Left ventricle myocardium inferior (tissue), 1 donor: Measurements from ENCODE around the gene NR3C2. TPM values are rescaled to one million over a fixed set of nuclear protein-coding genes. Genes with fewer than 3 reads are reported as not detected.

Experiments
- DNase-seq: peaks from one replicate; pipeline ENCODE4 v3.0.0-alpha.2; 2020
- H3K27ac ChIP-seq: fragments of 200-600 bp; replicated peaks from 2 replicates; pipeline ENCODE4 v1.8.0; 2021
- H3K27me3 ChIP-seq: fragments of 200-600 bp; 2 replicates; pipeline ENCODE4 v1.8.0; 2021; ENCODE audit warnings: low read depth
- H3K36me3 ChIP-seq: fragments of 200-600 bp; 2 replicates; pipeline ENCODE4 v1.8.0; 2021
- H3K4me1 ChIP-seq: fragments of 200-600 bp; 2 replicates; pipeline ENCODE4 v1.8.0; 2021
- H3K4me3 ChIP-seq: fragments of 200-600 bp; 2 replicates; pipeline ENCODE4 v1.8.0; 2021; ENCODE audit warnings: mild to moderate bottlenecking, moderate library complexity
- H3K9me3 ChIP-seq: fragments of 200-600 bp; replicated peaks from 2 replicates; pipeline ENCODE4 v1.8.0; 2021
- CTCF ChIP-seq: fragments of 200-600 bp; IDR thresholded peaks from 2 replicates; pipeline ENCODE4 v1.8.0; 2021; ENCODE audit warnings: antibody characterized with exemption, mild to moderate bottlenecking, borderline replicate concordance
- intact Hi-C: fragments of 100-400 bp; cut with micrococcal nuclease; formaldehyde crosslinking; loops from one replicate; pipeline ENCODE4 v1.11.0; 2022
- total RNA-seq: library from RNA; stranded (reverse); fragmentation: NEBNext Ultra II Directional; extraction: Animal tissue kit (Norgen Biotek cat#: 25700); gene quantifications from one replicate; pipeline ENCODE4 v1.2.1, GENCODE V29; 2021
- donor health status: DM: no; HTN: yes; CAD: no; lungs with severe emphysema.

The NR3C2 gene
- total RNA-seq, 1 donor from 2014 or later, result 23.9 TPM

- Histone ChIP-seq H3K36me3 (no peaks in the 10 kb centered on the region), H3K4me3 (no peak overlapping the region), H3K27ac (no peak overlapping the region), H3K27me3 (no peaks in the 10 kb centered on the region), H3K4me1 (peaks cover 34% of the 10 kb centered on the region), H3K9me3 (no peaks in the 10 kb centered on the region)
- no peak for DNase-seq
- intact Hi-C loops, result no loop called here
- TF ChIP-seq CTCF, result no peak
Observed at GRCh38 chr4:148097801-148098200, 344.4 kb downstream of the NR3C2 start.

- no peak for TF ChIP-seq CTCF
- DNase-seq, result no peak
- peaks cover 54% of the 10 kb centered on the region for H3K4me1 ChIP-seq
- no peaks in the 10 kb centered on the region for H3K36me3 ChIP-seq
- H3K4me3 ChIP-seq, result no peak overlapping the region
- peak overlapping the region; percentile 28 for H3K27ac ChIP-seq
- intact Hi-C loops, result no loop called here
- no peaks in the 10 kb centered on the region for H3K9me3 ChIP-seq
- H3K27me3 ChIP-seq, result no peaks in the 10 kb centered on the region
Observed at GRCh38 chr4:148095346-148095923, 346.8 kb downstream of the NR3C2 start.

- no peak for TF ChIP-seq CTCF
- peaks cover 54% of the 10 kb centered on the region for H3K4me1 ChIP-seq
- H3K36me3 ChIP-seq, result no peaks in the 10 kb centered on the region
- H3K9me3 ChIP-seq, result no peaks in the 10 kb centered on the region
- no peak for DNase-seq
- H3K27me3 ChIP-seq, result no peaks in the 10 kb centered on the region
- H3K4me3 ChIP-seq, result no peak overlapping the region
- intact Hi-C loops, result no loop called here
- H3K27ac ChIP-seq, result peak overlapping the region; percentile 28
Observed at GRCh38 chr4:148094149-148094548, 348.1 kb downstream of the NR3C2 start.

- no peak for TF ChIP-seq CTCF
- no peaks in the 10 kb centered on the region for H3K9me3 ChIP-seq
- DNase-seq, result no peak
- intact Hi-C loops, result no loop called here
- H3K36me3 ChIP-seq, result peaks cover 3% of the 10 kb centered on the region
- no peak overlapping the region for H3K4me3 ChIP-seq
- H3K4me1 ChIP-seq, result peaks cover 49% of the 10 kb centered on the region
- H3K27me3 ChIP-seq, result no peaks in the 10 kb centered on the region
- peak overlapping the region; percentile 28 for H3K27ac ChIP-seq
Observed at GRCh38 chr4:148093065-148093464, 349.1 kb downstream of the NR3C2 start.

GRCh38 chr4:148092316-148093014 is 349.7 kb downstream of the NR3C2 start:
- H3K27ac ChIP-seq, result peak overlapping the region; percentile 8

More at GRCh38 chr4:148092316-148093014, 349.7 kb downstream of the NR3C2 start:
- no peak for DNase-seq
- Histone ChIP-seq H3K4me3 (no peak overlapping the region), H3K27me3 (no peaks in the 10 kb centered on the region), H3K36me3 (peaks cover 3% of the 10 kb centered on the region), H3K9me3 (no peaks in the 10 kb centered on the region), H3K4me1 (peaks cover 49% of the 10 kb centered on the region)
- intact Hi-C loops, result no loop called here
- no peak for TF ChIP-seq CTCF
